Fibroblast of lung (primary cell): ENCODE results near the gene MRPL52.
"Not testable (repeated sequence)": the region's sequence is repeated elsewhere in the genome, so short reads cannot be mapped to it uniquely, and the experiment has no call there.

Experiments used
- EZH2 ChIP-seq: IDR thresholded peaks from 2 replicates; pipeline ENCODE4 v1.5.1; 2012; ENCODE audit warnings: low read length, control low read depth, mild to moderate bottlenecking; ENCODE audit errors: missing control alignments
- TF ChIP-seq, protein P1 (sequence below), 2 donors: IDR thresholded peaks in 1 of 2; conservative IDR thresholded peaks in 1 of 2; 1 replicate in 1 of 2; 2 replicates in 1 of 2; pipeline ENCODE4 v1.5.1; 2011 to 2012; ENCODE audit warnings: low read length in 2 of 2, control low read depth in 1 of 2, inconsistent platforms in 1 of 2, low read depth in 1 of 2, mild to moderate bottlenecking in 1 of 2

DNA sequence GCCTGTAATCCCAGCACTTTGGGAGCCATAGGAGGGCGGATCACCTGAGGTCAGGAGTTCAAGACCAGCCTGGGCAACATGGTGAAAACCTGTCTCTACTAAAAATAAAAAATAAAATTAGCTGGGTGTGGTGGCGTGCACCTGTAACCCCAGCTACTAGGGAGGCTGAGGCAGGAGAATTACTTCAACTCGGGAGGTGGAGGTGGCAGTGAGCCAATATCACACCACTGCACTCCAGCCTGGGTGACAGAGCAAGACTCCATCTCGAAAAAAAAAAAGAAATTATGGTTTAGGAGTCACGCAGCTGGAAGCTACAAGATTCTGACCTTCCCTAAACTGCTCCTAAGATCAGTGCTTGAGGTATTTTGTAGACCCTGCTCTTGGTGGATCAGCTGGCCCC, 36.1 kb upstream of the MRPL52 start:
- TF ChIP-seq, protein P1, sequence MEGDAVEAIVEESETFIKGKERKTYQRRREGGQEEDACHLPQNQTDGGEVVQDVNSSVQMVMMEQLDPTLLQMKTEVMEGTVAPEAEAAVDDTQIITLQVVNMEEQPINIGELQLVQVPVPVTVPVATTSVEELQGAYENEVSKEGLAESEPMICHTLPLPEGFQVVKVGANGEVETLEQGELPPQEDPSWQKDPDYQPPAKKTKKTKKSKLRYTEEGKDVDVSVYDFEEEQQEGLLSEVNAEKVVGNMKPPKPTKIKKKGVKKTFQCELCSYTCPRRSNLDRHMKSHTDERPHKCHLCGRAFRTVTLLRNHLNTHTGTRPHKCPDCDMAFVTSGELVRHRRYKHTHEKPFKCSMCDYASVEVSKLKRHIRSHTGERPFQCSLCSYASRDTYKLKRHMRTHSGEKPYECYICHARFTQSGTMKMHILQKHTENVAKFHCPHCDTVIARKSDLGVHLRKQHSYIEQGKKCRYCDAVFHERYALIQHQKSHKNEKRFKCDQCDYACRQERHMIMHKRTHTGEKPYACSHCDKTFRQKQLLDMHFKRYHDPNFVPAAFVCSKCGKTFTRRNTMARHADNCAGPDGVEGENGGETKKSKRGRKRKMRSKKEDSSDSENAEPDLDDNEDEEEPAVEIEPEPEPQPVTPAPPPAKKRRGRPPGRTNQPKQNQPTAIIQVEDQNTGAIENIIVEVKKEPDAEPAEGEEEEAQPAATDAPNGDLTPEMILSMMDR (conservative IDR thresholded peaks at IDR 0.05 in 1 of 2, IDR thresholded peaks at IDR 0.05 in 1 of 2; ENCODE audit: low read depth in 1 of 2, low read length in 2 of 2) = not testable (repeated sequence)
- not testable (repeated sequence) for TF ChIP-seq EZH2
